Hepatocyte (in vitro differentiated cells): ENCODE data around the gene MRGPRE. TPM values are rescaled to one million over a fixed set of nuclear protein-coding genes. Genes with fewer than 3 reads are reported as not detected.

Experiments
- DNase-seq: peaks from one replicate; pipeline ENCODE4 v3.0.0-alpha.2; 2016; ENCODE audit warnings: low spot score
- H2AFZ ChIP-seq: fragments of 200-600 bp; sonication (generic); 2 replicates; pipeline ENCODE4 v1.6.0; 2016; ENCODE audit warnings: antibody characterized with exemption, mild to moderate bottlenecking
- H3K27ac ChIP-seq: fragments of 200-600 bp; sonication (generic); 2 replicates; pipeline ENCODE4 v1.5.1; 2016; ENCODE audit warnings: mild to moderate bottlenecking
- H3K27me3 ChIP-seq: fragments of 200-600 bp; sonication (generic); 2 replicates; pipeline ENCODE4 v1.6.1; 2016
- H3K36me3 ChIP-seq: fragments of 200-600 bp; sonication (generic); replicated peaks from 2 replicates; pipeline ENCODE4 v1.5.1; 2016; ENCODE audit warnings: low read depth; ENCODE audit not compliant: insufficient read depth
- H3K4me1 ChIP-seq: fragments of 200-600 bp; sonication (generic); 2 replicates; pipeline ENCODE4 v1.5.1; 2016; ENCODE audit warnings: mild to moderate bottlenecking, moderate library complexity; ENCODE audit not compliant: insufficient read depth
- H3K4me2 ChIP-seq: fragments of 200-600 bp; sonication (generic); 2 replicates; pipeline ENCODE4 v1.6.0; 2016
- H3K4me3 ChIP-seq: fragments of 200-600 bp; sonication (generic); 2 replicates; pipeline ENCODE4 v1.5.1; 2016; ENCODE audit warnings: mild to moderate bottlenecking
- H3K79me2 ChIP-seq: fragments of 200-600 bp; sonication (generic); 2 replicates; pipeline ENCODE4 v1.6.0; 2017; ENCODE audit warnings: mild to moderate bottlenecking
- H3K9me2 ChIP-seq: fragments of 200-600 bp; sonication (generic); replicated peaks from 2 replicates; pipeline ENCODE4 v1.6.0; 2017; ENCODE audit warnings: mild to moderate bottlenecking; ENCODE audit not compliant: insufficient read depth
- H3K9me3 ChIP-seq: fragments of 200-600 bp; sonication (generic); 2 replicates; pipeline ENCODE4 v1.5.1; 2016; ENCODE audit warnings: low read depth, mild to moderate bottlenecking
- H4K20me1 ChIP-seq: fragments of 200-600 bp; sonication (generic); 2 replicates; pipeline ENCODE4 v1.6.0; 2016; ENCODE audit warnings: mild to moderate bottlenecking; ENCODE audit not compliant: insufficient read depth, poor library complexity, severe bottlenecking
- CTCF ChIP-seq: fragments of 200-600 bp; sonication (generic); IDR thresholded peaks from 2 replicates; pipeline ENCODE4 v1.5.1; 2016; ENCODE audit warnings: antibody characterized with exemption, mild to moderate bottlenecking; ENCODE audit not compliant: poor library complexity
- EZH2 ChIP-seq: fragments of 200-600 bp; sonication (generic); IDR thresholded peaks from 2 replicates; pipeline ENCODE4 v1.6.1; 2016; ENCODE audit warnings: antibody characterized with exemption, mild to moderate bottlenecking, borderline replicate concordance
- EZH2phosphoT487 ChIP-seq: fragments of 200-600 bp; sonication (generic); IDR thresholded peaks from one replicate; pipeline ENCODE4 v1.6.1; 2018; ENCODE audit warnings: antibody characterized with exemption, mild to moderate bottlenecking, low read depth, moderate library complexity; ENCODE audit not compliant: unreplicated experiment, severe bottlenecking
- WGBS: methylation state at CpG from one replicate; pipeline ENCODE4 v1.1.6; 2016; ENCODE audit warnings: low lambda C conversion rate; ENCODE audit errors: missing lambda C conversion rate; 5-methylcytosine and 5-hydroxymethylcytosine counted together
- polyA plus RNA-seq: library from polyadenylated mRNA; unstranded; fragments of >200 nt; fragmentation: Nextera tagmentation; extraction: Ambion mirVana; gene quantifications from 2 replicates; pipeline ENCODE4 v1.2.1, GENCODE V29; 2016
- total RNA-seq: library from RNA; depleted of rRNA; stranded (reverse); fragments of >200 nt; gene quantifications from 2 replicates; pipeline ENCODE4 v1.2.3, GENCODE V29; 2014

Gene MRGPRE
- total and polyA plus RNA-seq, 2 experiments from 2014 or later, result not detected

DNA sequence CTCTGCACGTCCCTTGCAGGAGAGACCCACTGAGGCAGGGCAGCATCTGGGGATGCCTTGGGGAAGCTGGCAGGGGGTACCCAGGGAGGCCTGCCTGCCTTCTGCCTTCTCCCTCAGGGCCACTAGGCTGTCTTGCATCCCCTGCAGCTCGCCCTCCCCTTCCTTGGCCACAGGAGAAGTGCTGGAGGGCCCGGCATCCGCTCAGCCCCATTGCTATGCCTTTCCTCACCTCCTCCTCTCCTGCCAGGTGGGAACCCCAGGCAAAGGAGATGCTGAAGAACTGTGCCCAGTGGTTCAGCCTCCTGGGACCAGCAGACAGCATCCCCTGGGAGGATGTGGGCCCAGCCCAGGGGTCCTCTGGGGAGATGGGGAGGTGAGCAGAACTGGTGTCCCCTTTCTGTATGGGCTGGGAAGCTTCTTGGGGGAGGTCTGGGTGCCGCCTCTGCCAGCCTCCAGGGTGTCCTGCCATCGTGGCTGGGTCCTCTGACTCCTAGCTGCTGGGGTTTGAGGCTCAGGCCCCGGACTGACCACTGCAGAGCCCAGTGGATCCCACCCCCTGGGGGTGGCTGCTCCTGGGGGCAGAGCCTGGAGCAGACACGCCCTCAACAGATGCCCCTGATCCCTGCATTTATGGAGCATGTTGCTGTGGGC is 34.2 kb downstream of the MRGPRE start:
- Histone ChIP-seq H4K20me1 (no peaks in the 10 kb centered on the region), H3K4me2 (no peak overlapping the region), H2AFZ (no peak overlapping the region), H3K79me2 (no peaks in the 10 kb centered on the region), H3K4me3 (no peak overlapping the region), H3K27ac (no peak overlapping the region), H3K9me2 (no peaks in the 10 kb centered on the region), H3K36me3 (no peaks in the 10 kb centered on the region), H3K4me1 (no peaks in the 10 kb centered on the region), H3K27me3 (peaks cover 24% of the 10 kb centered on the region), H3K9me3 (no peaks in the 10 kb centered on the region)
- no peak for DNase-seq
- no peak for TF ChIP-seq EZH2
- TF ChIP-seq CTCF, result no peak
- no peak for TF ChIP-seq EZH2phosphoT487
- WGBS, result 82% methylated on average over 8 of the region's 8 CpGs

DNA sequence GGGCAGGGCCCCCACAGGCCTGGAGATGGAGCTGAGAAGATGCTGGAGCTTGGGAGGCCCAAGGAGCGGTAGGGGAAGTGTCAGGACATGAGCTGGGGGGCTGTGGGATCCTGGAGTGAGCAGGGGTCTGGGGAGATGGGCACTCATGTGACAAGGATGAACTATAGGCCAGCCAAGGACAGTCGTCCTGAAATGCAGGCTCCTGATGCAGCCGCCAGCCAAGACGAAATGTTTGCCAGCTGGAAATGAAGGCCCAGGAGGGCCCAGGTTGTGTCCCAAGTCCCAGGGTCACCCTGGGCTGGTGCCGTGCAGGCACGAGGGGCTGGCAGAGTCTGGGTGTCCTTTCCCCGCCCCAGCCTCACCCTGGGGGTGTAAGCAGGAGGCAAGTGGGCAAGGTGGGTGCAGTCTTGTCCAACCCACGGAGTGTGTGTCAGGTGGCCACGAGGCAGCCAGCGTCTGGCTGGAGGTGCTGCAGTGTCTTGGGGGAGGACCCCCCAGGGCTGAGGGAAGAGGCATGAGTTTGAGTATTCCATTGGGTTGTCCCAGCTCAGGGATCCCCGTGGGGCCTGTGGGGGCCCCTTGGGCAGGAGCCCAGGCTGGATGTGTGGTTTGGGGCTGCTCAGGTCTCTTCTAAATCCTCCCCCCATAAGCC is 35.0 kb downstream of the MRGPRE start:
- DNase-seq, result no peak

DNA sequence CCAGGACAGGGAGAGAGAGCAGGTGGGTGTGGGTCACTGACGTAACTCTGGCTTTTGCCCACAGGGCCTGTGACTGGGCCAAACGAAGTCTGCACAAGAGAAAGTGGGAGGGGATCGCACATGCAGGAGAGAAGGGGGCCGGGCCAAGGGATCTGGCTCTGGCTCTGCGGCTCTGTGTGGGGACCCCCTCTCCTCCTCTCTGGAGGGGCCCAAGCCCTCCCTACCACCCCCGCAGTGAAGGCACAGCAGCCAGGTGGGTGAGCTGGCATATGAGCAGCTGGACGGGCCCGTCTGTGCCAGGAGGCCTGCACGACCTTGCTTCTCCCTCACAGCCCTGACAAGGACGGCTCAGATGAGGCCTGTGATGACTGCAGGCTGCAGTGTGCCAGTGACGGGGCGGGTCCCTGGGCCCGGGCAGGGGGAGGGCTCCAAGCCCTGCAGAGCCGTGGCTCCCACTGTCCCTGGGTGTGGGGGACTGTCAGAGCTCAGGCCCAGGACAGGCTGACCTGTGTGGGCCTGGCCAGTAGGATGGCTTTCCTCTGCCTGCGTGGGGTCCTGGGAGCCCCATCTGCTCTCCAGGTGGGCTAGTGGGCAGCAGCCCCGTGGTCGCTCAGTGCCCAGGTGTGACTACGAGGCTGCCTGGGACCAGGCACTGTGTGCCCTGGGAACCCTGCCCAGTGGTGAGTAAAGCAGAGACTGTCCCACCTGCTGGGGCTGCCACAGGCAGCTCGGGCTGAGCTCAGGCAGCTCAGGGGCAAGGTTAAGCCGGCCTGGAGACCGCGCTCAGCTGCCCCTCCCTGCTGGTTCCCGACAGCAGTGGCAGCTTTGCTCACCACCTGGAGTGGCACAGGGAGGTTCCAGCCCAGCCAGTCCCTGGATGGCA is 35.8 kb downstream of the MRGPRE start:
- no peaks in the 10 kb centered on the region for H3K36me3 ChIP-seq
- H3K4me2 ChIP-seq, result no peak overlapping the region
- H3K27ac ChIP-seq, result no peak overlapping the region
- no peaks in the 10 kb centered on the region for H3K79me2 ChIP-seq
- H3K9me3 ChIP-seq, result no peaks in the 10 kb centered on the region
- no peak for TF ChIP-seq EZH2
- no peak for TF ChIP-seq EZH2phosphoT487
- no peak for TF ChIP-seq CTCF
- H3K27me3 ChIP-seq, result peaks cover 8% of the 10 kb centered on the region
- H3K4me3 ChIP-seq, result no peak overlapping the region
- H2AFZ ChIP-seq, result no peak overlapping the region
- no peaks in the 10 kb centered on the region for H3K4me1 ChIP-seq
- no peaks in the 10 kb centered on the region for H4K20me1 ChIP-seq
- H3K9me2 ChIP-seq, result no peaks in the 10 kb centered on the region
- no peak for DNase-seq
- WGBS, result 87% methylated on average over 23 of the region's 23 CpGs

More for the DNA sequence above, 35.0 kb downstream of the MRGPRE start:
- TF ChIP-seq EZH2phosphoT487 (no peak), EZH2 (no peak), CTCF (no peak)
- Histone ChIP-seq H2AFZ (no peak overlapping the region), H4K20me1 (no peaks in the 10 kb centered on the region), H3K4me2 (no peak overlapping the region), H3K27me3 (peaks cover 16% of the 10 kb centered on the region), H3K4me3 (no peak overlapping the region), H3K9me3 (no peaks in the 10 kb centered on the region), H3K36me3 (no peaks in the 10 kb centered on the region), H3K4me1 (no peaks in the 10 kb centered on the region), H3K9me2 (no peaks in the 10 kb centered on the region), H3K79me2 (no peaks in the 10 kb centered on the region), H3K27ac (no peak overlapping the region)
- WGBS, result 87% methylated on average over 11 of the region's 11 CpGs
